Measurements from ENCODE around the gene TEAD1.

The TEAD1 gene

DNA sequence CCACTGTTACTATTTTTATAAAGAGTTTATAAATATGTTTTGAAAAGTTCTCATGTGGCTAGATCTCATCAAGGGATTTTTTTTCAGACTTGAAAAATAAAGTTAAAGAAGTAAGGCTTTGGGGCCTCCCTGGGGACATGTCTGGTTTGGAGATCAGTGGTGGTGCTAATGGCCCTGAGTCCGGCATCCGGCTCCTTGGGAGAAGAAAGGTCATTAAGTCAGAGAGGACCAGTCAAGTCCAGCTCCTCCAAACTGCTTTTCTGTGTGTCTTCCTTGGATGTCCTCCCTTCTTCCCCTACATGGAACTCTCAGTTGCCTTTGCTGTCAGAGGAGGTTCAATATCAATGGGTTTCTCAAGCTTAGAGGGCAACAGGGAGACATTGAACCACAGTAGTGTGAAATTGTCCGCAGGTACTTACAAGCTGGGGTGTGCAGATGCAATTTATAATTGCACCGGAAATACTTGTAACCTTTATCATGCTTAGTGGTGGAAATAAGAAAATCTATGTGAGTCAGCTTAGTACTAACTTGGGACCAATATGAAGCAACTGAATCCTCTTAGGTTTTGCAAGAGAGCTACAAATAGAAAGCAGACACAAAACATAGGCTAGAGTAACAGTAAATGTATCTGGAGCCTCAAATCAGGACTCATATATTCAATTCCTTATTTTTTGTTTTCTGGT is 144.3 kb downstream of the TEAD1 start:
- no peak for DNase-seq

DNA sequence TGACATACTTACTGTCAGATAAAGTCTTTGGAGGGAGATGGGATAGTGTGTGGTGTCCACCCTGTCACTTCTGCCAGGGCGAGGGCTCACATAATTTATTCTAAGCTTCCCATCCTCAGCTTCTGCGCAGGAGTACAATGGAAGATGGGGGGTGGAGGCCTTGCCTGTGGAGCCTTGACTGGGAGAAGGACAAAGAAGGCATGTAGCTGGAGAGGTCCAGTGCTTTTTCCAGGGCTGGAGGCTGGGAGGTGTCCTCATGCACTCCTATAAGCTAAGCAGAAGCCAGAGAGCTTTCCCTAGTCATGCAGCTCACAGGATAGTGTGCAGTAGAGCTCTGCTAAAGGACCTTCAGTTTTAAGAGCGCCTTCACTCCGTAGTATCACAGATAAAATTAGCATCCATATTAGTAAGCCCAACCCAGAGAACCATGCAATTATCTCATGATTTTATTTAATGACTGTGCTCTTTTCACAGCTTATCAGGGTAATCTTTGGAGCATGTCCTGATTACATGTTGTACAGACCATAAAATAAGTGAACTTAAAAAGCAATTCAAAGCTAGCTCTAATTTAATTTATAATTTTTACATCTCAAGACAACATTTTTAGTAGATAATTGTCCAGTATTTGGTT is 148.3 kb downstream of the TEAD1 start:
- no peak for DNase-seq

DNA sequence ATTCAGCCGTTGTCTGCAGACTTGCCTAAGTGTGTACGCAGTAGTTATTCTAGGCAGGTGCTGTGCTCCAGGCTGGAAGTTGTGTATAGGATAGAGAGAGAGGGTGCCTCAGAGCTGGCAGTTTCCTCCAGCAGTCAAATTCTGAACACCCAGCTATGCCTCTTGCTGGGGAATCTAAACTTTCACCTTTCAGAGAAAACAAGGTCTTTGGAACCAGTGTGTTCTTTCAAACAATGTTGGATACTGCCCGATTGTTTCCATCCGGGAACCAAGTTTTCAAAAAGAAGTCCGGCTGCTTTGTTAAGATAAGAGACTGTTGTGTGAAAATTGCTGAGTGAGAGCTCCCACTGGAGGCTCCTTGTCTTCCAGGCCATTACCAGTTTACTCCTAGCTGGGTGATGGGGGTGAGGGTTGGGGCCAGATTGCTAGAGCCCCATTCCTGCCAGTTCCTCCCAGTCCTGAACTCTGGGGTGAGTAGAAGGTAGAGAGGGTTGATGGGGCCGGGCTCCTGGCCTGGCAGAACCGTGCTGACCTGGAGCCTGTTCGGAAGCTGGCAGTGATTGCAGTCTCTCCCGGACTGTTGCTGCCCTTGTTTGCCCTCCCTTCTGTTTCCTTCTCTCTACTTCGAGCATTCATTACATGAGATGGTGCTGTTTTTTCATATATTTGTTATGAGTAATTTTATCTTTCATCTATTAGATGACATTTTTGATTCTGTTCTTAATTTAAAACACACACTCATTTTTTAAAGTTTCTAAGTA is 150.2 kb downstream of the TEAD1 start:
- no peak for DNase-seq

DNA sequence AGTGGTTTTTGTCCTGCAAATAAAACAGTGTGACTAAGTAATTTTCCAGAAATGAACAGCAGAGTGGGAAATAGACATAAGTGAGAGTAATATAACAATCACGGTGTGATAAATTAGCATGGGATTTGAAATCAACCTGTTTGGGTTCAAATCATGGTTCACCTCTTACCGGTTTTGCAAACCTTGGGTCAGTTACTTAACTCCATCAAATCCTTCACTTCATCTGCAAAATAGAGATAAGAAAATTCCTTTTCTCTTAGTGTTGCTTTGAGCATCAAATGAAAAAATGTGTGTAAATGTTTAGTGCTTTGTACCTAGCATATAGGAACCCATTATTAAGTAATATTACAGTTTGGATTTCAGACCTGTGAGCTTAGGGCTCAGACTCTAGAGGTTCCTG is 152.2 kb downstream of the TEAD1 start:
- no peak for DNase-seq

DNA sequence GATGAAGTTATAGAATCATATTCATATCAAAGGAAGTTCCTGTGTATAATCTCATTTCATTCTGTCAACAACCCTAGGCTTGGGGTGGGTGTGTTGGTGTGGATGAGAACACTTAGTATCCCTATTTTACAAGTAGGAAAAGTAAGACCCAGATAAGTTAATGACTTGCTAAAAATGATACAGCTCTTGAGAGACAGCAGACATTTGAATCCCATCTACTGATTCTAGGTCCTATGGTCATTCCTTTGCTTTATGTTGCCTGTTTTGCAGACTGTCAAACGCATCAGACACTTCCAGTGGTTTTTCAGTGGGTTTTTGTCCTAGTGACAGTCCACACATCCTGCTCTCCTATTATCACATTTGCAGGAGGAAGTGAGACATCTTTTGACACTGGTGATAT is 153.1 kb downstream of the TEAD1 start:
- no peak for DNase-seq

DNA sequence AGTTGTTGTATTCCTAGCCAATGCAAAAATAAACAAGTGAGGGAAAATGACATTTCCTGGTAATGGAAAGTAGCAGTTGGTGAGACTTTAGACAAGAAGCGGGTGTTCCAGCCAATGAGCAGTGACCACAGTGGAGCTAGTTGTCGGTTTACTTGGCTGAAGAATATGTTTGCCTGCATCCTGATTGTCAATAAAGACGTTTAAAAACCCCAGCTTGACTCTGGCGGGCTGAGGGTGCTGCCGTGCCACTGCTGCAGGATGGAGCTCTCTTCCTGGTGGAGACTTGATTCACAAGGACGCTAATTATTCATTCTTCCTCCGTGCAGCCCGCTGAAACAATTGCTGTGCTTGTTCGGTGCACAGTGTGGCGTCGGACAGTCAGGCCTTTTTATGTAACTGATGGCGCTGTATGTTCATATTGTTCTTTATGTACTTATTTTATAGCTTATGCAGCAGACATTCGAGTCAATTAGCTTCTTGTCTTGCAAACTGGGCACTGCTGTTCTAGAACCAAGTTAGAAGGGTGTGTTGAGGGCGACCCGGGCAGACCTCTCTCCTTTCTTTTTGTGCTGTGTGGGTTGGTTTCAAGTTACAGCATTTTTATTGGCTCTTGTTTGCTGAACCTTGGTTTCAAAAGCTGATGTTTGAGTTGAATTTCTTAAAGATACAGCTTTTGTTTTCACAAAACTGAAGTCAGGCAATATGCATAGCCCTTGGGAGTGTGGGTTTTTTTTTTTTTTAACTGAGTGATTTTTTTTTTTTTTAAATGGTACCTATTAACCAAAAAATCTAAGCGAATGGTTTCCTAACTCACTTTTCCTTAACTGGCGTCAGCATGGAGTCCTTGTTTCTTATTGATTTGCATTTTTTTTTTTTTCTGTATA is 153.9 kb downstream of the TEAD1 start:
- DNase-seq = no peak

DNA sequence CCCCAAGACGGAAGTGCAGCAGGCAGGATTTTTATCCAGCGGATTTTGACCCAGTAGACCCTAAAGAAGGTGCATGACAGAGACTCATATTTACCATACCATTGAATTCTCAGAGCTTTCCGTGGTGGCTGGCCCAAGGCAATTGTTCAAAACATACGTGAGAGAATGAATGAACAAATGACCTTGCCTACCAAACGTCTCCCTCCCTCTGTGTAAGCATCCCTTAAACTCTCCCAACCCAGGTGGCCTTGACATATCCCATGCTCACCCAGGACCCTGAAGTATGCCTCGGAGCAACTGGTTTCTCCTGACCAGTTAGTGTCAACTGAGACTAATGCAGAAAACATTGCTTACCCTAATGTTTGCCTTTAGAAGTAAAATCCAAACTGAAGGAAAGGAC is 154.9 kb downstream of the TEAD1 start:
- no peak for DNase-seq

DNA sequence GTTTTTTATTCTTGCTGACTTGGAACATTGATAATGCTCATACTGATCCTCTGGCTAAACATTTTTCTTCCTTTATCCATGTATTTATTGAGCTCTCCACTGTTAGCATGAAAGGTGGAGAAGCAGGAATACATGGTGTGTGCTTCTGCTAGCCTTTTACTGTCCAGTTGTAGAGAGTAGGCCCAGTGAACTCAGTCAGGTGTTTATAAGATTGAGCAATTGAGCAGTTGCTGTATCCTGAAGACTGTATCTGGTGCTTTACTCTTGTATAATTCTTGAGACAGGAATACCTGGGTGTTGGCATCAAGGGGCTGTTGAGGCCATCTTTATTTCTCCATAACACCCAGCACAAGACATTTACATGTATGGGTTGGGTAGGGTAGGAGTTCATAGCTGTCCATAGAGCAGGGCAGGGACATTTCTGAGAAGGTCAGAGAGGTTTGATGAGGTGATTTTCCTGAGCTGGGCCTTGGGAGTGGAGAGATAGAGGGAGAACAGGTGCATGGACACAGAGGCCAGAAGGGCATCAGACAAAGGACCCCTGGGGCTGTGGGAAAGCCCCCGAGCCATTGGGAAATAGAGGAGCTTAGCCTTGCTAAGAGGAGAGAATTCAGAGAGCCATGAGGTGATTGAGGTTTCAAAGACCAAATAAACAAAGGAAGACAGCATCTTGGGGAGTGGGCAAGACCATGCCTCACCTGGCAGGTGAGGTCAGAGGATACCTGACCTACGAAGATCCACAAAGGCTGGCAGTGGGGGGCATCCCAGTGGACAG is 155.5 kb downstream of the TEAD1 start:
- DNase-seq = no peak

DNA sequence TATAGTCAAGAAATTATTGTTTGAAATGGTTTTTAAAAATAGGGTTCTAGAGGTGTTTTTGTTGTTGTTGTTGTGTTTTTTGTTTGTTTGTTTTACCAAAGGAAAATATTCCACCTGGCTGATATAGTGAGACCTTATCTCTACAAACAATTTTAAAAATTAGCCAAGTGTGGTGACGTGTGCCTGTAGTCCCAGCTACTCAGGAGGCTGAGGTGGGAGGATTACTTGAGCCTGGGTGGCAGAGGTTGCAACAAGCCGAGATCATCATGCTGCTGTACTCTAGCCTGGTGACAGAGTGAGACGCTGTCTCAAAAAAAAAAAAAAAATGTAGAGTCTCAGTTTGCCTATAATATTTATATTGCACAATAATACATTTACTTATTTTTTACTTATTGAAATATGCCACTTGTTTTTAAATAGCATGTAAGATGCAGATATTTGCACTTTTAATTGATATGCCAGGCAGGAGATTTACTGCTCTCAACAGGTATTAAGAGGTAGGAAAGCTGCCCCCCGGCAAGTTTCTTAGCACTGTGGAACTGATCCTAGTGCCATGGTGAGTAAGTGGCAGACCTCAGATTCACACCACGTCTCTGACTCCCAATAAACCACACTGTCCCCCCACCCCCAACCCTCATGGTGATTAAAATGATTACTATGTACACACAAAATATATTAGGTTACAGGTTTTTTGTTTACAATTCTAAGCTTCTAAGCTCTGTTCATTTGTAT is 157.4 kb downstream of the TEAD1 start:
- DNase-seq = no peak

DNA sequence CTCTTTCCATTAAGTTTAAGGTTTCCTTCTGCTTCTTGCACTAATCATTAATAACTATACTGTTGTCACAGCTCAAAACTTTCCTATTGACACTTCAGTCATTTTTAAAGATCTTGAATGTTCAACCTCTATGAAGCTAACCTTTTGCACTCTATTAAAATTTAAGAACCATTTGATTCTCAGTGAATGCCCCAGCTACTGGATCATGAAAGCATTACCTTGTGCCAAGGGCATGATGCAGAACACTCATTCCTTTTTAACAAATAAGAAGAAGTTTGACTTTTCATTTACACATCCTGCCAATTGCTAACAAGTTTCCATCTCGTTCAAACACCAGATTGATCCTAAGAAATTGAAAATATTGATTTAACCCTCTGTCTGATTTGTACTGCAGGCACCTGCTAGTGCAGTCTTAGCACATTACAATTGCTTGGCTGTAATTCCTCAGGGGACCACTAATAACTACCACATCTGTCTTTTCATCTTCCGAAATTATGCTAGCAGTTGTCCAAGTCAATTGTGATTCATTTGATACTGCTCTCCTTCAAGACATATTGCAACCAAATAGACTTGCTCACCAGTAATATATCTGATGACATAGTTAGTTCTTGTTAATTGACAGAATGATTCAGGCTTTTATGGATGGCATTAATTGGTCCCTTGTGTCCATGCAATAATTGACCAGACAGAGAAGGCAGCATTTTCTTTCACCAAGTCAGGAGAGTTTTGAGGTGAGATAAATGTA is 158.4 kb downstream of the TEAD1 start:
- no peak for DNase-seq

DNA sequence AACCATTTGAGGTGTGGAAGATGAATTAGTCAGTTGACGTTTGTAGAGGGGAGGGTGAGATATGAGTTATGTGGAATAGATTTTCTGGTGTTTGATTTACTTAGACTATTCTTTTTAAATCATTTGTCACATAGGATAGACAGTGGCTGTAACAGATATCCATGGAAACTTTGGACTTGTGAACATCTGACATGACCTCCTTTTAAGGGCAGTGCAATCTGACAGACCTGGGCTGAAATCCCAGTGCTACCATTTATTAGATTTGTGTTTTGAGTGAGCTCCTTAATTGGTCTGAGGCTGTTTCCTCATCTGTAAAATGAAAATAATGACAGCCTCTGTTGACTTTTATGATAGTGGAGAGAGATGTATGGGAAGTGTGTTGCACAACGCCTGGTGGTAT is 159.9 kb downstream of the TEAD1 start:
- DNase-seq = no peak

DNA sequence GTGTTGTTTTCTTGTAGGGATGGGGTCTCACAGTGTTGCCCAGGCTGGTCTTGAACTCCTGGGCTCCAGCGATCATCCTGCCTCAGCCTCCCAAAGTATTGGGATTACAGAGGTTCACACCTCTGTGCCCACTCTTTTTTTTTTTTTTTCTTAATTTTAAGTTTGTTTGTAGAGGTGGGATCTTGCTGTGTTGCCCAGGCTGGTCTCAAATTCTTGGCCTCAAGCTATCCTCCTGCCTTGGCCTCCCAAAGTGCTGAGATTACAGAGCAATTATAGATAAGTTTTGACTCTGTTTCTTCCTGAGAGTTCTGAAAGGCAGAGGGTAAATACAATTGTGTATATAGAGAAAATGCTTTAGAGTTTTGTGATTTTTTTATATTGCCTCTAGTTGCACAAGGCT is 160.4 kb downstream of the TEAD1 start:
- DNase-seq = no peak

DNA sequence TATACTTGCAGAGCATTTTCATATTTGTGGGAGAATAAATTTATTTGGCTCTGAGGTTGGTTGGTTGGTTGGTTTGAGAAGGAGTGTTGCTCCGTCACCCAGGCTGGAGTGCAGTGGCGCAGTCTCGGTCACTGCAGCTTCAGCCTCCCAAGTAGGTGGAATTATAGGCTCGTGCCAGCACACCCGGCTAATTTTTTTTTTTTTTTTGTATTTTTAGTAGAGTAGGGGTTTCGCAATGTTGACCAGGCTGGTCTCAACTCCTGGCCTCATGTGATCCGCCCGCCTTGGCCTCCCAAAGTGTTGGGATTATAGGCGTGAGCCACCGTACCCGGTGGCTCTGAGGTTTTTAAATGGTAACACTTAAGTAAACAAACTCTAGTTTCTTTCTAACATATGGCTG is 161.1 kb downstream of the TEAD1 start:
- no peak for DNase-seq

DNA sequence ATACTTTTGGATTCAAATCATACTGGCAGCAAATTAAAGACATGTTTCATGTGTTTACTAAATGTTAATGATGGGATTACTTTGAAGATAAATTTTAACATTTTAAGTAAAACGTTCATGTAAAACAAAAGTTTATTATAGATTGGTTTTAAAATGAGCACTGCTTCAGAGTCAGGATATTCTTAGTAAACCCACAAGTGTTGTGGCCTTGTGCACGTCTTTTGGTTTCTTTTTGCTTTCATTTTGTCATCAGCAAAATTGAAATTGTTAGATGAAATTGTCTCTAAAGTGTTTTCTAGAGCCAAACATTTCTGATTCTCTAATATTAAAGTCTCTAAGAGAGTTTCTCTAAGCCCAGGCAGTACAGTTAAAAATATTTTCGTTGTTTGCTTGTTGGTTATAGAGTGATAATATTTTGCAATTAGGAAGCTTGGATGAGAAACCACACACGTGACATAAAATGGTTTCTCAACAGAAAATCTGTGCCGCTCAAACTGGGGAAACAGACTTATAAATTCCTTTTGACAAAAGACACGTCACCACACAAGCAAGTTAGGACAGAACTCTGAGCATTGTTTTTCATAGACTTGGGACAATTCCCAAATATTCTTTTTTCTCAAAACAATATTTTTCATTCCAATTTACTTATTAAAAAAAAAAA is 164.4 kb downstream of the TEAD1 start:
- DNase-seq = no peak

DNA sequence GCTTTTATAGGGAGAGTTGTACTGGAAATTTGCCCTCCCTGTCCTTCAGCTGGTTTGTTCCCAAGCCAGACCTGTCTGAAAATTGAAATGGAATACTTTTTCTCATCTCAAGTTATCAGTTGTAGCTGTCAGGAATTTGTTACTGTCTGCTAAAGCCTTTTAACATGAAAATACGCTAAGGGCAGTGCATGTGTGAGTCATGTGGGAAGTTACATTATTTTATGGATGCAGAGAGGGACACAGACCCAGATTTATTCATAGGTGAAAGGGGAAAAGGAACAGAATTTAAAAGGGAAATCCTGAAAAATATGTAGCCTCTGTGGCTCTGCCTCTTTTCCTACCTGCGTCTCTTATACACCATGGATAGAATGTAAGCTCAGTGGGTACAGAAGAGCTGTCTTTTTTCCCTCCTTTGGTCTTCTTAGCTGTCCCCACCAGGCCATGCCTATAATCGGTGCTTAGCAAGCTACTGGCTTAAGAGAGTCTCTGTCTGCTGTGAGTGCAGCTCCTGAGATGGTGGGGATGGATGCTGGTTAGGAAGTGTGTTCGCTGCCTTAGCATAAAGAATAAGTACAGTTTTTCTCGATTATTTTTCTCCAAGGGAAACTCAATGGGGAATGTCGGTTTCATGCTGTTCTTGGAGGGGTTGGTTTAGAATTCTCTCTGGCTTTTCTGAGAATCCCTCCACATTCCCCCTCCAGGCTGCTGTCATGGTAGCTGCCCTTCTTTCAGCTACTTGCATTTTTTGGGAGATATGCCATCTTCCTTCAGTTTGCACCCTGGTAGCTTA is 166.8 kb downstream of the TEAD1 start:
- DNase-seq = no peak

DNA sequence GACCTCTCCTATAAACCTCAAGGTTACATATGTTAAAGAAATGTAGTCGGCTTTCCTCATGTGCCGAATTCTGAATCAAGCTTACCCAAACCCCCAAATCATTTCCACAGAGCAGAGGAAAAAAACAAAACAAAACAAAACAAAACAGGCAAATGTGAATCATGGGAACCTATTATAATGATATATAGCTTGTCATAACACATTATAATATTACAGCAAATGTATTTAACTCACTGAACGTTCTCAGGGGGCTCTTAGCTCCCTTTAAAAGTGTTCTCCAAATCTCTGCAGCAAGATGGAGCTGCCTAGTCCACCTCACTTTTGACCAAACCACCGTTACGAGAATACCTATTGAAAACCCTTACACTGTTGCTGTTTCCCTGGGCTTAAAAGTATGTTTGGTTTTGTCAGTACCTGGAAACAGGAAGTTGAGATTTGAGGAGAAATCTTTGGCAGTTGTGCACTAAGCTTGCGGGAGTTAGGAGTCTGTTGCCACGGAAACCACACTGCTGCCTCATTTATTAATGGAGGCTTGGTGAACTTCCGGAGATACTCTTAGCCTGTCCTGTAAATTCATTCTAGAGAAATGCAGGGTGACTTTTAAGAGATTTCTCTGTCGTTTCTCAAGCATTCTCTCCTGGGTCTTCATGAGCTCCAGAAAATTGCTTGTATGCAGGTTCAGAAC is 167.9 kb downstream of the TEAD1 start:
- peak; percentile 7 for DNase-seq

DNA sequence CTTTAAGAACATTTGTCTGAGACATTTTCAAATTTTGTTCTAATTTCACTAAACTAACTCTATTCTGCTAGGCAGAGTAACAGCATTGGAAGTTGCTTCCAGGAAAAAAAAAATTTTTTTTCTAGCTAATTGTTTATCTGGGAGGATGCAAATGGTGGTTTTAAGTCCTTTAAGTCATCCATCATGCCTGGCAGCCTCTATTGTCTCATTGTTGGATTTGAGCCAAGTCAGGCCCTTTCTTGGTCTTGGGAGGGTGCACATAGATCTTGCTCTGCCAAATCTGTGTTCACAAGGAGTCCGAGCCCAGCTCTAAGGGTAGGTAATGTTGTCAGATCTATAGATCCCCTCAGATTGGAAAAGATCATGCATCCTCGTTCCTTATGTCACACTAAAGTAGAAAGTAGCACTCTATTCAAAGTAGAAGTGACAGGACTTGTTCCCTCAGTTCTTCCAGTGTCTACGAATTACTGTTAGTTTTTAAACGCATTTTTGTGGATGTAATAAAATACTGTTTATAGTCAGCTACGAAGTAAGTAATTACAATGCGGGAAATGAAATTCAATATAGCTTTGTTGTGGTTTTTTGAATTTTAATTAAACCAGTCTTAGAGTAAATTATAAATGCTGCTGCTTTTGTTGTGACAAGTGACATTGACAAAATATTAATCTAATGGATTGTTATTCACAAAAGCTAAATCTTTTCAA is 168.9 kb downstream of the TEAD1 start:
- no peak for DNase-seq

DNA sequence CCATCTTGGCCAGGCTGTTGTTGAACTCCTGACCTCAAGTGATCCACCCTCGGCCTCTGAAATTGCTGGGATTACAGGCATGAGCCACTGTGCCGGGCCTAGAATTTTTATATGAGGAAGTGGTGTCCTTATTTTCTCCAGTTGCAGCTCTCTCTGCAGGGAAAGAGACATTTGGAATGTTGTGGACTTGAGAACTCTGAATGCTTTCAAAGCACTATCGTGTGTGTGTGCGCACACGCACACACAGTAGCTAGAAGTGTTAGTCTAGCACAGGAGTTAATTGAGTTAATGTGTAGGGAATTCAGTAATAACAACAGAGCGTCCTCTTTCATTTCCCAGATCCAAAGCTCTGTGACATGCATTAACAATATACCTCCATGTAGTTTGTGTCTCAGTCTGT is 170.9 kb downstream of the TEAD1 start:
- no peak for DNase-seq

Data from activated CD4-positive, alpha-beta T cell treated with anti-CD3 and anti-CD28 coated beads, Interleukin-10, Interleukin-2, amounts not matched to agents 100 ng/mL and 50 ng/mL, durations not matched to agents 16 hours and 8 hours (primary cell).